HG03342 (cell line): ENCODE results near the gene RBPJ.

Experiments
- ATAC-seq: cut with Tn5 transposase; IDR thresholded peaks from one replicate; pipeline ENCODE4 v1.9.1; 2021; ENCODE audit warnings: mild to moderate bottlenecking, moderate library complexity; ENCODE audit not compliant: unreplicated experiment

Gene RBPJ

DNA sequence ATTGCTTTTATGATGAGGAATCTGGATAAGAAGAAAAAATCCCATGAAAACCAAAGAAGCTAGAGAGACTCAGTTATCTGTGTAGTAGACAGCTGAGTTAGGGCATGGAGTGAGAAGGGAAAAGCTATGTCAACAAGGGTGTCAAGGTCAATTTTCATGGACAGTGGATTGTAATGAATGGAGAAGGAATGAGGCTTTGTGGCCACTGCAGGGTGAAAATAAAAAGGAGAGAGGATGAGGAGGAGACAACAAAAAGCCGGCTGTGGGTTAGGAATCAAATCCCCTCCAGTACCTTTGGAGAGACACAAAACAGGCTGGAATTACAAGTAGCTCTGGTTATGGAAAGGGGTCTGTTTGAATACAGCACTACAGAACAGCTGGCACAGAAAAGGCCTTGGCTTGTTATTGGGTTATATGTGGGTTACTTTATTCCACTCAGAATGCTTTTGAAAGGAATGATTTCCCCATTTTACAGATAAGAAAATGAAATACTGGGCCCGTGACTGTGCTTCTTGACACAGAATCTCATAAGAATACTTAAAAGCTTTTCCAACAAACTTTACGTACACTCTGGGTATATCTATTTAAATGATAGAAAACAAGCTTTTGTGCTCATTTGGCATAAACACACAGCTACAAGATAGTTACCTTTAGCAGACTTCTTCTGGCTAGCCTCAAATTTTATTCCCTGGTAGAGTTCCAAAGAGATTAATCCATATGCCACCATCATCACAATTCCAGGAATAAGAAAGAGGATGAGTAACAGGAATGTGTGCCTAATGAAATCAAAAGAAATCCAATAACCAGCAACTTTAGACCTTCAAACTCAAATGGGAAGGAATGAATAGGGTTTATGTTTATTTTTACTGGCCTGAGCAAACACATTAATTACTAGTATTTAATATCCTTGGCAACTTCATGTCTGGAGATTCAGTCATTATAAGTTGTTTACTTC, 162.0 kb downstream of the RBPJ start:
- ATAC-seq, result no peak

DNA sequence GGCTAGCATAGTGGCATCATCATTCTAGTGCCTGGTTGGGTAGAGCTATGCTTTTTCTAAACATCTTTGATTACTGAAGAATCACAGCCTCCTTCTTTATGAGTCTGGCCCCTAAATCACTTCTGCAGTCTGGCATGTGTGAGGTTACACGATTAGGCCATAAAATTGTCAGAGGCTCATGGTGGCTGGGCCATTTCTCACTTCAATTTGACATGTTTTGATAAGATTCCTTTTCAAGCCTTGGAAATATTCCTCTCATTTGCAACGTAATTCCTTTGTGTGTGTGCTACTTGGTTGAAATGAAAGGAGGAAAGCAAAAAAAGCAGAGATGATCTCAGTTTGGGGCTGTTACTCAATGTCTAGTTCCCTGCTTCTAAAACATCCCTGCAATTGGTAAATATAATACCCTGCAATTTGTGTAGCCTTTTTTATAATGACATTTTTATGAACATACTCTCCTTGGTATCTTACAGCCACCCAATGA, 163.3 kb downstream of the RBPJ start:
- no peak for ATAC-seq

DNA sequence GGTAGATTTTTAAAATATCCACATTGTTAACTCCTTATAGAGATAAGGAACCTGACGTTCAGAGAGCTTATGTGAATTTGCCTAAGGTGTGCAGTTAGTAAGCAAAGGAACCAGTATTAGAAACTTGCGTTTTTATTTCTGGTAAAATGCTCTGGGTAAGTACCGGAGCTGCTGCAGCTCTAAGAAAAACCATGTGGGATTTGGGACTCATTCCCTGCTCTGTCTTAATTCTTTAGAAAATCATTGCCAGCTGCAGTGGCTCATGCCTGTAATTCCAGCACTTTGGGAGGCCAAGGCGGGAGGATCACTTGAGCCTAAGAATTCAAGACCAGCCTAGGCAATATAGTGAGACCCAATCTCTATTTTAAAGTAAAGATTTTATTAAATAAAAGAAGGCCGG, 163.7 kb downstream of the RBPJ start:
- no peak for ATAC-seq
